ENCODE data around the gene CRNN. TPM values are rescaled to one million over a fixed set of nuclear protein-coding genes. Genes with fewer than 3 reads are reported as not detected.

CRNN gene
- total RNA-seq, 1 experiment from 2014 or later, result not detected

GRCh38 chr1:152460529-152460899 lies 46.5 kb upstream of the CRNN start:
- DNase-seq, result no peak
- BruUV-seq (replicated peaks), result no TSS peak
- H4K20me1 ChIP-seq (ENCODE audit: insufficient read depth), result no peaks in the 10 kb centered on the region; the same call in 1 of the 2 replicates
- intact Hi-C loops (cut with micrococcal nuclease; ENCODE audit: unreplicated experiment), result no loop called here
- H3K4me3 ChIP-seq, result no peak overlapping the region
- H3K4me1 ChIP-seq (replicated peaks; ENCODE audit: insufficient read depth), result no peaks in the 10 kb centered on the region
- no peaks in the 10 kb centered on the region for H3K9me2 ChIP-seq (ENCODE audit: insufficient read depth)
- ChIA-PET CTCF (no interaction called here), POLR2A (ENCODE audit: unreplicated experiment) (no interaction called here)
- H3F3A ChIP-seq (ENCODE audit: insufficient read depth, low read depth), result no peaks in the 10 kb centered on the region
- H3K79me2 ChIP-seq (ENCODE audit: low read depth), result no peaks in the 10 kb centered on the region
- H3K27ac ChIP-seq, result no peak overlapping the region
- H3K27me3 ChIP-seq (ENCODE audit: insufficient read depth, low read depth), result no peaks in the 10 kb centered on the region
- no peak overlapping the region for H3K4me2 ChIP-seq
- H2AFZ ChIP-seq, result no peak overlapping the region
- no peaks in the 10 kb centered on the region for H3K9me3 ChIP-seq (ENCODE audit: insufficient read depth, low read depth)
- no peaks in the 10 kb centered on the region for H3K36me3 ChIP-seq (ENCODE audit: low read depth)
- TF ChIP-seq CTCF (conservative IDR thresholded peaks at IDR 0.05) (0 out of 2 replicates have a peak, but pooled peaks have one; percentile 19), EZH2 (IDR thresholded peaks at IDR 0.05; ENCODE audit: low read depth) (no peak)

- BruUV-seq (replicated peaks), result no TSS peak
- TF ChIP-seq EZH2 (IDR thresholded peaks at IDR 0.05; ENCODE audit: low read depth), result no peak
- TF ChIP-seq CTCF (conservative IDR thresholded peaks at IDR 0.05), result peak; percentile 72
- ChIA-PET CTCF (interaction anchor here (0.7 to 2.0 kb wide), 2 partner anchors 109 to 271 kb away, joined by 3 to 10 read pairs; no protein-coding TSS in a partner anchor), POLR2A (ENCODE audit: unreplicated experiment) (no interaction called here)
- peak; percentile 39 for DNase-seq
- H3K4me1 ChIP-seq (replicated peaks; ENCODE audit: insufficient read depth), result no peaks in the 10 kb centered on the region
- no peaks in the 10 kb centered on the region; the same call in 1 of the 2 replicates for H4K20me1 ChIP-seq (ENCODE audit: insufficient read depth)
- no peak overlapping the region for H3K4me3 ChIP-seq
- intact Hi-C loops (cut with micrococcal nuclease; ENCODE audit: unreplicated experiment), result loop anchor here (5.0 kb wide), 2 partner anchors 318 to 408 kb away; no protein-coding TSS in a partner anchor
- no peaks in the 10 kb centered on the region for H3K27me3 ChIP-seq (ENCODE audit: insufficient read depth, low read depth)
- no peaks in the 10 kb centered on the region for H3F3A ChIP-seq (ENCODE audit: insufficient read depth, low read depth)
- H3K9me3 ChIP-seq (ENCODE audit: insufficient read depth, low read depth), result no peaks in the 10 kb centered on the region
- H3K27ac ChIP-seq, result no peak overlapping the region
- no peaks in the 10 kb centered on the region for H3K9me2 ChIP-seq (ENCODE audit: insufficient read depth)
- H3K79me2 ChIP-seq (ENCODE audit: low read depth), result no peaks in the 10 kb centered on the region
- peak overlapping the region; percentile 48 for H3K4me2 ChIP-seq
- H3K36me3 ChIP-seq (ENCODE audit: low read depth), result no peaks in the 10 kb centered on the region
- peak overlapping the region; percentile 63; the same call in 1 of the 2 replicates for H2AFZ ChIP-seq
Observed at GRCh38 chr1:152459596-152460528, 45.8 kb upstream of the CRNN start.

- peak in 1 of 2 experiments; percentile 70 for DNase-seq
- Histone ChIP-seq H3K9me2 (ENCODE audit: insufficient read depth) (no peaks in the 10 kb centered on the region), H2AFZ (no peak overlapping the region), H3K9me3 (ENCODE audit: insufficient read depth, low read depth) (no peaks in the 10 kb centered on the region), H3K4me1 (replicated peaks; ENCODE audit: insufficient read depth) (no peaks in the 10 kb centered on the region), H3K36me3 (ENCODE audit: low read depth) (no peaks in the 10 kb centered on the region), H3F3A (ENCODE audit: insufficient read depth, low read depth) (no peaks in the 10 kb centered on the region), H3K27ac (no peak overlapping the region), H3K4me3 (no peak overlapping the region), H3K4me2 (no peak overlapping the region), H4K20me1 (ENCODE audit: insufficient read depth) (no peaks in the 10 kb centered on the region; the same call in 1 of the 2 replicates), H3K79me2 (ENCODE audit: low read depth) (no peaks in the 10 kb centered on the region), H3K27me3 (ENCODE audit: insufficient read depth, low read depth) (no peaks in the 10 kb centered on the region)
- ChIA-PET CTCF (interaction anchor here (0.5 to 2.0 kb wide), 10 partner anchors 18 to 423 kb away, joined by 3 to 10 read pairs (median 4); no protein-coding TSS in a partner anchor), POLR2A (ENCODE audit: unreplicated experiment) (interaction anchor here (0.5 kb wide), 1 partner anchor 1158 kb away, joined by 3 read pairs; no protein-coding TSS in a partner anchor)
- intact Hi-C loops (cut with micrococcal nuclease; ENCODE audit: unreplicated experiment), result loop anchor here (1.0 to 5.0 kb wide), 3 partner anchors 270 to 406 kb away; no protein-coding TSS in a partner anchor
- BruUV-seq (replicated peaks), result no TSS peak
- no peak for TF ChIP-seq EZH2 (IDR thresholded peaks at IDR 0.05; ENCODE audit: low read depth)
- TF ChIP-seq CTCF (conservative IDR thresholded peaks at IDR 0.05), result peak; percentile 85
Observed at GRCh38 chr1:152458384-152459185, 44.5 kb upstream of the CRNN start.
